Adrenal gland (tissue), 12 donors: ENCODE measurements around the gene KRTCAP3. TPM values are rescaled to one million over a fixed set of nuclear protein-coding genes. Genes with fewer than 3 reads are reported as not detected.

Experiments used
- DNase-seq, 7 donors: peaks; one replicate each; pipeline ENCODE4 v3.0.0-alpha.2; 2019 to 2020
- H3K27ac ChIP-seq, 5 donors: fragments of 200-600 bp; sonication (generic) in 4 of 5; 1 replicate in 3 of 5; 2 replicates in 2 of 5; pipeline versions ENCODE4 v1.5.1 to v1.8.0; 2016 to 2020; ENCODE audit warnings: mild to moderate bottlenecking in 1 of 5
- H3K27me3 ChIP-seq: fragments of 200-600 bp; 2 replicates; pipeline ENCODE4 v1.8.0; 2021
- H3K36me3 ChIP-seq, 2 donors: fragments of 200-600 bp; replicated peaks in 1 of 2; 1 replicate in 1 of 2; 2 replicates in 1 of 2; pipeline versions ENCODE4 v1.5.1 to v1.8.0; 2018 to 2022
- H3K4me1 ChIP-seq, 2 donors: fragments of 200-600 bp; replicated peaks in 1 of 2; 1 replicate in 1 of 2; 2 replicates in 1 of 2; pipeline versions ENCODE4 v1.5.1 to v1.8.0; 2018 to 2021
- H3K4me3 ChIP-seq, 4 donors: fragments of 200-600 bp; sonication (generic) in 3 of 4; one replicate each; pipeline ENCODE4 v1.5.1; 2016 to 2018
- H3K9me3 ChIP-seq, 3 donors: fragments of 200-600 bp; sonication (generic) in 1 of 3; replicated peaks in 1 of 3; 1 replicate in 2 of 3; 2 replicates in 1 of 3; pipeline versions ENCODE4 v1.5.1 to v1.8.0; 2016 to 2021
- POLR2A ChIP-seq, 2 donors: fragments of 450-650 bp; IDR thresholded peaks; one replicate each; pipeline ENCODE4 v1.6.1; 2017; ENCODE audit warnings: antibody characterized with exemption in 2 of 2, mild to moderate bottlenecking in 2 of 2, moderate library complexity in 1 of 2
- WGBS, 4 donors: extraction: QIAGEN DNeasy Blood & Tissue Kit in 2 of 4; methylation state at CpG; one replicate each; pipeline versions ENCODE4 v1.1.5 to v1.1.7; 2013 to 2017; 5-methylcytosine and 5-hydroxymethylcytosine counted together
- intact Hi-C, 2 donors: fragments of 100-400 bp; cut with DNase I; formaldehyde crosslinking; loops; one replicate each; pipeline versions ENCODE4 v1.14.1 to v1.15.0; 2022 to 2023
- polyA plus RNA-seq, 3 donors: library from polyadenylated mRNA; stranded (reverse); fragments of 200-250 nt in 2 of 3; fragments of 350-450 nt in 1 of 3; fragmentation: Illumina TruSeq in 1 of 3; extraction: RNeasy Lipid Tissue Mini Kit (QIAGEN cat#74804) in 1 of 3; gene quantifications; one replicate each; pipeline ENCODE4 v1.2.3, GENCODE V29; 2013 to 2014
- total RNA-seq, 9 donors: library from RNA; depleted of rRNA in 4 of 9; stranded (reverse); fragments of >200 nt in 4 of 9; fragments of 120-200 nt in 1 of 9; fragmentation: NEBNext Ultra II Directional in 1 of 9; extraction: Animal tissue kit (Norgen Biotek cat#: 25700) in 1 of 9; gene quantifications; one replicate each; pipeline versions ENCODE4 v1.1.0 to v1.2.4, GENCODE V29; 2013 to 2023
- TF ChIP-seq, protein P1 (sequence below), 6 experiments: fragments of 450-650 bp in 4 of 6; fragments of 200-600 bp in 2 of 6; sonication (generic) in 1 of 6; IDR thresholded peaks; 1 replicate in 5 of 6; 2 replicates in 1 of 6; pipeline versions ENCODE4 v1.5.1 to v1.8.0; 2016 to 2021; ENCODE audit warnings: antibody characterized with exemption in 6 of 6, mild to moderate bottlenecking in 2 of 6, moderate library complexity in 1 of 6
- donor health status: healthy with polysubstance abuse.
- donor health status: Bipolar disorder and iron deficiency.
- donor health status: DM: yes; HTN: yes; CAD: no.
- donor health status: DM: no; HTN: no; CAD: no.
- donor health status: DM: no; HTN: no; CAD: no.
- donor health status: DM: yes; HTN: yes; CAD: no.

Gene KRTCAP3
- total and polyA plus RNA-seq, 12 donors, result 1.2 to 8.2 (median 4.4) TPM

DNA sequence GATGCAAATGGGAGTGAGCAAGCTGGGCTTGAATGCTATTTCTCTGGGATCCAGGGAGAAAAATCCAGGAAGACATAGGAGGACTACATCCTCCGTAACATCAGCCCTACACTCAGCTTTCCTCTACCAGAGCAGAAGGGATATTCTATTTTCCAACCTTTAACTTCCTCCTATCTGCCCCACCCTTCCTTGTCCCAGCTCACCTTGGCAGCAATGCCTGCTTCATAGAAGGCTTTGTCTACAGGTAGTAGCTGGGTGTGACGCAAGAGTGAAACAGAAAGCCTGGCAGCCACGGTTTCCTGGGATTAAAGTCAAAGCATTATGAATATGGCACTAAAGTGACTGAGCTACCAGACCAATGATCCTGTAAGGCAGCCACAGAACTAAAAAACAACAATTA is 3.9 kb downstream of the KRTCAP3 start:
- whole genome bisulfite sequencing, 4 donors, result 88 to 100% (median 90%) methylated on average over 3 of the region's 3 CpGs
- Histone ChIP-seq H3K27me3 (no peaks in the 10 kb centered on the region), H3K4me1 (no peaks in the 10 kb centered on the region), H3K4me3 (no peak overlapping the region), H3K36me3 (peaks cover 0 to 40% of the 10 kb centered on the region in 2 donors), H3K27ac (no peak overlapping the region), H3K9me3 (no peaks in the 10 kb centered on the region)
- intact Hi-C loops, result no loop called here
- TF ChIP-seq POLR2A (IDR thresholded peaks at IDR 0.05), result no peak
- TF ChIP-seq, protein P1, sequence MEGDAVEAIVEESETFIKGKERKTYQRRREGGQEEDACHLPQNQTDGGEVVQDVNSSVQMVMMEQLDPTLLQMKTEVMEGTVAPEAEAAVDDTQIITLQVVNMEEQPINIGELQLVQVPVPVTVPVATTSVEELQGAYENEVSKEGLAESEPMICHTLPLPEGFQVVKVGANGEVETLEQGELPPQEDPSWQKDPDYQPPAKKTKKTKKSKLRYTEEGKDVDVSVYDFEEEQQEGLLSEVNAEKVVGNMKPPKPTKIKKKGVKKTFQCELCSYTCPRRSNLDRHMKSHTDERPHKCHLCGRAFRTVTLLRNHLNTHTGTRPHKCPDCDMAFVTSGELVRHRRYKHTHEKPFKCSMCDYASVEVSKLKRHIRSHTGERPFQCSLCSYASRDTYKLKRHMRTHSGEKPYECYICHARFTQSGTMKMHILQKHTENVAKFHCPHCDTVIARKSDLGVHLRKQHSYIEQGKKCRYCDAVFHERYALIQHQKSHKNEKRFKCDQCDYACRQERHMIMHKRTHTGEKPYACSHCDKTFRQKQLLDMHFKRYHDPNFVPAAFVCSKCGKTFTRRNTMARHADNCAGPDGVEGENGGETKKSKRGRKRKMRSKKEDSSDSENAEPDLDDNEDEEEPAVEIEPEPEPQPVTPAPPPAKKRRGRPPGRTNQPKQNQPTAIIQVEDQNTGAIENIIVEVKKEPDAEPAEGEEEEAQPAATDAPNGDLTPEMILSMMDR (IDR thresholded peaks at IDR 0.05), result no peak
- no peak for DNase-seq

DNA sequence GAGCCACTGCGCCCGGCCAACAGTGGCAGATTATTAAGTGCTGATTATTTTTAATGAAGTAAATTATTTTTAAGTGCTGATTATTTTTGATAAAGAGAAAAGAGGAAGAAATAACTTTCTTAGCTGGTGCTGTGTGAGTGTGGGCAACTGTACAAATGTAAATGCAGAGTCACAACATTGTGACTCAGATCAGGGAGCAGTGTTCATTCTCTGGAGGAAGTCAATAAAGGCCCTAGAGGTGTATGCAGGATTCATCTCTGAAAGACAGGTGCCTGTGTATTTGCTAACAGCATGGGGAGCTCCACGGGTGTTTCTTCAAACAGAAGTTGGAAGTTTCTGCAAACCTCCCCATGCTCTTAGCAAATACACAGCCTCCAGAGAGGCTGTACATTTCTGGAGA is 6.2 kb downstream of the KRTCAP3 start:
- peaks cover 0 to 45% of the 10 kb centered on the region in 2 donors for H3K36me3 ChIP-seq
- 52 to 77% (median 67%) methylated on average over 3 of the region's 3 CpGs for WGBS, 4 donors
- no peak overlapping the region for H3K27ac ChIP-seq
- intact Hi-C loops, result no loop called here
- no peaks in the 10 kb centered on the region for H3K4me1 ChIP-seq
- H3K27me3 ChIP-seq, result no peaks in the 10 kb centered on the region
- DNase-seq, result no peak
- TF ChIP-seq, protein P1 (IDR thresholded peaks at IDR 0.05), result no peak
- no peak for TF ChIP-seq POLR2A (IDR thresholded peaks at IDR 0.05)
- no peak overlapping the region for H3K4me3 ChIP-seq
- no peaks in the 10 kb centered on the region for H3K9me3 ChIP-seq

DNA sequence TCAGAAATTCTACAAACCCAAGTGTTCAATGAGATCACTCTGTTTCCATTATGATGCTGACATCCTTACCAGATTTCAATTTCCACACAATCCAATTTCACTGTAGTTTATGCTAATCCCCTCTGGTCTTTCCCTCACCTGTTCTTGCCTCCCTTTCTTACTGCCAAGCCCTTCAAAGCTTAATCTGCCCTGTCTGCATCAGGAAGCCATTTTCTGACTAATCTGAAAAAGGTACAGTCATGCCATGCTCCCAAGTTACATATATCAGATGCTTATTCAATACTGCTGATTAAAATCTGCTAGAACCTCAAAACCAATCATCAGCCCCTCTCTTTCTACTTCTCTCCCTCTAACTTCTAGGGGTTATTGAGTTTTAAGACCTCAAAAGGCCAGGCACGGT is 8.9 kb downstream of the KRTCAP3 start:
- Histone ChIP-seq H3K4me1 (no peaks in the 10 kb centered on the region), H3K4me3 (no peak overlapping the region), H3K9me3 (no peaks in the 10 kb centered on the region), H3K27me3 (no peaks in the 10 kb centered on the region), H3K36me3 (peaks cover 0 to 63% of the 10 kb centered on the region in 2 donors), H3K27ac (no peak overlapping the region)
- intact Hi-C loops, result no loop called here
- WGBS, 4 donors, result 43 to 92% (median 66%) methylated on average over 1 of the region's 1 CpG
- DNase-seq, result no peak
- no peak for TF ChIP-seq POLR2A (IDR thresholded peaks at IDR 0.05)
- TF ChIP-seq, protein P1 (IDR thresholded peaks at IDR 0.05), result no peak

DNA sequence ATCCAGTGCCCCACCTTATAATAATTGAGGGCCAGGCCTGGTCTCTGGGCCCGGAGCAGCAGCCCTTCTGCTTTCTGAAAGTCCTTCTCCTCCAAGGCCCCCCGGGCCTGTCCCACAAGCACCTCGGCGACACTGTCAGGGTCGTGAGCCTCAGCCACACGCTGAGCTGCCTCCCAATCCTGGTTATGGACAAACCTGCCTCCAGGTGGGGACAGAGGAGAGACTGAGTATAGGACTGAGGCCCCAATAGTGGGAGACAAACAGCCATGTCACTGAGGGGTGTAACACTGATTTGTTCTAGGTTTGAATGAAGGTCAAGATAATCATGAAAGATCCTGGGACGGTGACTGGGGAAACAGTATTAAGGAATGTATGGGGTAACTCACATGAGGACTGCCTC is 11.8 kb downstream of the KRTCAP3 start:
- DNase-seq, result no peak
- Histone ChIP-seq H3K9me3 (no peaks in the 10 kb centered on the region), H3K4me1 (no peaks in the 10 kb centered on the region), H3K27me3 (no peaks in the 10 kb centered on the region), H3K27ac (no peak overlapping the region), H3K36me3 (peaks cover 0 to 68% of the 10 kb centered on the region in 2 donors), H3K4me3 (no peak overlapping the region)
- intact Hi-C loops, result no loop called here
- TF ChIP-seq, protein P1 (IDR thresholded peaks at IDR 0.05), result no peak
- TF ChIP-seq POLR2A (IDR thresholded peaks at IDR 0.05), result no peak
- 87 to 97% (median 92%) methylated on average over 4 to 7 of the region's 7 CpGs for WGBS, 4 donors
